HG03095 (cell line): ENCODE results near the gene NLRP7.
"Not testable (repeated sequence)": the region's sequence is repeated elsewhere in the genome, so short reads cannot be mapped to it uniquely, and the experiment has no call there.

ENCODE experiments used
- ATAC-seq: cut with Tn5 transposase; IDR thresholded peaks from one replicate; pipeline ENCODE4 v1.9.1; 2021; ENCODE audit warnings: moderate library complexity; ENCODE audit not compliant: unreplicated experiment

Gene NLRP7

GRCh38 chr19:54947381-54947780, at the start of gene NLRP7:
TSS of gene NLRP7 (minus strand) at chr19:54947530.
- ATAC-seq = no peak

GRCh38 chr19:54995561-54995960, 48.2 kb upstream of the NLRP7 start:
- no peak for ATAC-seq

DNA sequence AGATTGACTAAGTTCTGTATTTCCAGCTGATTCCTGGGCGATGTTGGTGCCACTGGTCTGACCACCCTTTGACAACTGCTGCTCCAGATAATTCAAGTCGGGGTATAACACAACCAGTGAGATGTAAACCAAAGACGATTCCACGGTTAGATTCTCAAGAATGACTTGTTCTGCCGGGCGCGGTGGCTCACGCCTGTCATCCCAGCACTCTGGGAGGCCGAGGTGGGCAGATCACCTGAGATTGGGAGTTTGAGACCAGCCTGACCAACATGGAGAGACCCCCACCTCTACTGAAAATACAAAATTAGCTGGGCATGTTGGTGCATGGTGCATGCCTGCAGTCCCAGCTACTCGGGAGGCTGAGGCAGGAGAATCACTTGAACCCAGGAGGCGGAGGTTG, 42.2 kb upstream of the NLRP7 start:
- not testable (repeated sequence) for ATAC-seq

- ATAC-seq = not testable (repeated sequence)
These were observed 35.2 kb upstream of the NLRP7 start for GRCh38 chr19:54982562-54982961.

DNA sequence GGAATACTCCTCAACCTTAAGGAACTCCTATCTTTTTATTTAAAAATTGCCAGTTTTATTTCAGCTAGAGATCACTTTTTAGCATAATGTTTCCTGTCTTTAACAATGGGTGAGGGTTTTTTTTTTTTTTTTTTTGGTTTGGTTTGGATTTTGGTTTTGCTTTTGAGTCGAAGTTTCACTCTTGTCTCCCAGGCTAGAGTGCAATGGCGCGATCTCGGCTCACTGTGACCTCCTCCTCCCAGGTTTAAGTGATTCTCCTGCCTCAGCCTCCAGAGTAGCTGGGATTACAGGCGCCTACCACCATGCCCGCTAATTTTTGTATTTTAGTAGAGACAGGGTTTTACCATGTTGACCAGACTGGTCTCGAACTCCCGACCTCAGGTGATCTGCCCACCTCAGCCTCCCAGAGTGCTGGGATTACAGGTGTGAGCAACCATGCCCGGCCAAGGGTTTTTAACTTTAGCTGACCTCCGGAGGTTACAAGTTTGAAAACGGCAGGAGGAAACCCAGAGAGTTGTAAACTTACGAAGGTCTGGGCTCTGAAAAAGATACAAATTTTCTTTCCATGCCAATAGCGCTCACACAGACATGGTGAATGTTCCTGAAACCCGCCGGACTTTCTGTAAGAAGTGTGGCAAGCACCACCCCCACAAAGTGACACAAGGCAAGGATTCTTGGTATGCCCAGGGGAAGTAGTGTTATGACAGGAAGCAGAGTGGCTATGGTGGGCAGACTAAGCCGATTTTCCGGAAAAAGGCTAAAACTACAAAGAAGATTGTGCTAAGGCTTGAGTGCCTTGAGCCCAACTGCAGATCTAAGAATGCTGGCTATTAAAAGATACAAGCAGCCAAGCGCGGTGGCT, 26.1 kb upstream of the NLRP7 start:
- ATAC-seq = not testable (repeated sequence)

DNA sequence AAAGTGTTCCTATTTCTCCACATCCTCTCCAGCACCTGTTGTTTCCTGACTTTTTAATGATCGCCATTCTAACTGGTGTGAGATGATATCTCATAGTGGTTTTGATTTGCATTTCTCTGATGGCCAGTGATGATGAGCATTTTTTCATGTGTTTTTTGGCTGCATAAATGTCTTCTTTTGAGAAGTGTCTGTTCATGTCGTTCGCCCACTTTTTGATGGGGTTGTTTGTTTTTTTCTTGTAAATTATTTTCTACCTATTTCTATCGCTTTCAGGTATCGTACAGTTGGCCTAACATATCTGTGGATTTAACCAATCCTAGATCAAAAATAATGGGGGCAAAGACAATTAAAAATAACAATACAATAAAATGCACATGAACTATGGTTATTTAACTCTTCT, 24.1 kb upstream of the NLRP7 start:
- ATAC-seq = not testable (repeated sequence)

GRCh38 chr19:54969647-54970046, 22.3 kb upstream of the NLRP7 start:
- no peak for ATAC-seq

GRCh38 chr19:54967611-54968010, 20.3 kb upstream of the NLRP7 start:
- no peak for ATAC-seq

- not testable (repeated sequence) for ATAC-seq
These were observed 17.7 kb upstream of the NLRP7 start for GRCh38 chr19:54965055-54965454.

GRCh38 chr19:54959840-54960239, 12.5 kb upstream of the NLRP7 start:
- ATAC-seq = no peak

DNA sequence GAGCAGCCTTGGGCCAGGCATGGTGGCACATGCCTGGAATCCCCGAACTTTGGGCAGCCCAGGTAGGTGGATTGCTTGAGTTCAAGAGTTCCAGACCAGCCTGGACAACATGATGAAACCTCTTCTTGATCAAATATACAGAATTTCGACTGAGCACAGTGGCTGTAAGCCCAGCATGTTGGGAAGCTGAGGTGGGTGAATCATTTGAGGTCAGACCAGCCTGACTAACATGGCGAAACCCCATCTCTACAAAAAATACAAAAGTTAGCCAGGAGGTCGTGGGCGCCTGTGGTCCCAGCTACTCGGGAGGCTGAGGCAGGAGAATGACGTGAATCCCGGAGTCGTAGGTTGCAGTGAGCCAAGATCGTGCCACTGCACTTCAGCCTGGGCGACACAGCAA, 8.0 kb upstream of the NLRP7 start:
- ATAC-seq = no peak

DNA sequence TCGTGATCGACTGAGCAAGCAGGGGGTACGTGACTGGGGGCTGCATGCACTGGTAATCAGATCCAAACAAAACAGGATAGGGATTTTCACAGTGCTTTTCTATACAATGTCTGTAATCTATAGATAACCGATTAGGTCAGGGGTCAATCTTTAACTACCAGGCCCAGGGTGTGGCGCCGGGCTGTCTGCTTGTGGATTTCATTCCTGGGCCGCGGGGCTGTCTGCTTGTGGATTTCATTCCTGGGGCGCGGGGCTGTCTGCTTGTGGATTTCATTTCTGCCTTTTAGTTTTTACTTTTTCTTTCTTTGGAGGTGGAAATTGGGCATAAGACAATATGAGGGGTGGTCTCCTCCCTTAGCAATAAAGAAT, 6.0 kb upstream of the NLRP7 start:
- not testable (repeated sequence) for ATAC-seq

DNA sequence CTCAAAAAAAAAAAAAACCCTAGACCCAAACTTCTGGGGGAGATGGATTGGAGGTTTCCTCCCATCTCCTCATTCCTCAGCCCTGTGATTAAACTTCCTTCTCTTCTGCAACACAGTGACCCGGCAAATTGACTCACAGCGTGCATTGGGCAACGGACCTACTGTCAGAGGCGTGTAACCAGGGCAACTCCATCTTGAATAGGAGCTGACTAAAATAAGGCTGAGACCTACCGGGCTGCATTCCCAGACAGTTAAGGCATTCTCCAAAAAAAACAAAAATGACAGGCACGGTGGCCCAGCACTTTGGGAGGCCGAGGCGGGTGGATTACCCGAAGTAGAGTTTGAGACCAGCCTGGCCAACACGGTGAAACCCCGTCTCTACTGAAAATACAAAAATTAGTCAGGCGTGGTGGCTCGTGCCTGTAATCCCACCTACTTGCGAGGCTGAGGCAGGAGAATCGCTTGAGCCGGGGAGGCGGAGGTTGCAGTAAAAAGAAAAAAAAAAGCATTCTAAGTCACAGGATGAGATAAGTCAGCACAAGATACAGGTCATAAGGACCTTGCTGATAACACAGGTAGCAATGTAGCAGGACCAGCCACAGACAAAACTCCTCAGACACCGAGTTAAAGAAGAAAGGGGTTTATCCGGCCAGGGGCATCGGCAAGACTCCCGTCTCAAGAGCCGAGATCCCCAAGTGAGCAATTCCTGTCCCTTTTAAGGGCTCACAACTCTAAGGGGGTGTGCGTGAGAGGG, 5.4 kb upstream of the NLRP7 start:
- no peak for ATAC-seq

GRCh38 chr19:54950580-54950979, 3.2 kb upstream of the NLRP7 start:
- not testable (repeated sequence) for ATAC-seq

DNA sequence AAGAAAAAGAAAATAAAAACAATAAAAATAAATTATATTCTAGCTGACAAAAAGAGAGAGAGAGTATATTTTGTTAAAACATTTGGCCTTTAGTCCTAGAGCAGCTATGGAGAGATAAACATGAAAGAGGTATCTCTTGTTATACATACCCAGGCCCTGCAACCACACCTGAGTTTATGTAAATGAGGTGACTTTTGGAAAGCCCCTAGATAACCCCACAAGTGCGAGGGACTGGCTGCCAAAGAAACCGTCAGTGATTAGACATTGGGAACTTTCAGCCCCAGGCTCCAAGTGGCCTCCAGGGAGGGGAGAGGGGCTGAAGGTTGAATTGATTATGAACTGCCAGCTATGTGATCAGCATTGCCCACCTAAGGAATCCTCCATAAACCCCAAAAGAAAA, 2.1 kb upstream of the NLRP7 start:
- no peak for ATAC-seq

- ATAC-seq = not testable (repeated sequence)
These were observed 3.5 kb downstream of the NLRP7 start for GRCh38 chr19:54943772-54944361.

DNA sequence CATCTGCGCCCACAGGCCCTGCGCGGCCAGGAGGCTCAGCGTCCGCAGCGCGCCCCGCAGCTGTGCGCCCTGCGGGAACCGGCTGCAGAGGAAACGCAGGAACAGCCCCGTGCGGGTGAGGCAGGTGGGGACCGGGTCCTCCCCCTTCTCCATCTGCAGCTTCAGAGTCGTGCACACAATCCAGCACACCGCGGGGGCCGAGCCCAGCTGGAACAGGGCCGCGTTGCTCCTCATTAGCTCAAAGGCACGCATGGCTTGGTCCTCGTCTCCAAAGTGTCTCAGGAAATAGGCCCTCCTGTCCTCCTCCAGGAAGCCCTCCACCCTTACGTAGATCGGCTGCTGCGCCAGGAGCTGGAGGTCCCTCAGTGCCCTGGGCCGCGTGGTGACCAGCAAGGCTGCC, 7.8 kb downstream of the NLRP7 start:
- not testable (repeated sequence) for ATAC-seq

- ATAC-seq = no peak
These were observed 8.4 kb downstream of the NLRP7 start for GRCh38 chr19:54938906-54939305.

DNA sequence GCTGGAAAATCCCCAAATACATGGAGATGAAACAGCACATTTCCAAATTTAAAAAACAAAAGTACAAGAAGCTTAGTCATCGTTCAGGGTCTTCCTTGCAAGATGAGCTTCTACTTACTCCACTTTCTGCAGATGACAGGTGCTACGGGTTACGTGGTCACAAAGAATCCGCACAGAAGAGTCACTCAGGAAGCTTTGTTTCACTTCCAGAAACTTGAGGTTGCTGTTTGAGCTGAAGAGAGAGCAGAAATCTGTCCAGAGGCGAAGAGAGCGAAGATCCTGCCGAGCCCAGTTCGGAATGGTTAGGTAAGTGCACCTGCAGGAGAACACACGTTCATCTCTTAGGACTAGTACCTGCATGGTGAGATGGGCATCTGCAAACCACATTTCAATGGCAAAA, 9.4 kb downstream of the NLRP7 start:
- ATAC-seq = no peak

- no peak for ATAC-seq
These were observed 19.0 kb downstream of the NLRP7 start for GRCh38 chr19:54928299-54928698.

DNA sequence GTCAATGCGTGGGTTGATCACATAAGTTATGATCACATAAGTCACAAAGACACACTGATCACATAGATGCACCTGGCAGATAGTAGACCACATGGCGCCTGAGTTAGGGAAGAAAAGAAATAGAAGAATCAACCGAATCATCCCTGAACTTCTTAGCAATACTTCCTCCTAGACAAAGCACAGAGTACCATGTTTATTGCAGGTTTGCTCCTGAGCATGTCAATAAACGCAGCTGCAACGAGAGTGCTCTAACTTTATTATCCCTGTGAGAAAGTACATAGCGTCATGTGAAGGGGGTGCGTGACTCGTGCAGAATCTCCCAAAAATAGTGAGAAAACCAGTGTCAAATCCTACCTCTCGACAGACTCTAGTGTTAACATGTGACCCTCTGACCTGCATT, 24.1 kb downstream of the NLRP7 start:
- no peak for ATAC-seq

- ATAC-seq = no peak
These were observed 26.2 kb downstream of the NLRP7 start for GRCh38 chr19:54921082-54921481.
